H9 (cell line): ENCODE results near the gene MYLK. TPM values are rescaled to one million over a fixed set of nuclear protein-coding genes. Genes with fewer than 3 reads are reported as not detected.
A peak's percentile ranks its signal among the peaks of the same experiment; 100 is the strongest.

Experiments
- DNase-seq: peaks from one replicate; pipeline ENCODE4 v3.0.0-alpha.2; 2017
- H2AFZ ChIP-seq: one replicate; pipeline ENCODE4 v1.6.1; 2013; ENCODE audit warnings: mild to moderate bottlenecking, low read length, control low read depth, moderate library complexity
- H2AK5ac ChIP-seq: 2 replicates; pipeline ENCODE4 v1.6.1; 2013; ENCODE audit warnings: low read length, control low read depth, mixed read lengths; ENCODE audit not compliant: insufficient read length
- H2BK120ac ChIP-seq: one replicate; pipeline ENCODE4 v1.6.1; 2013; ENCODE audit warnings: low read depth, mild to moderate bottlenecking, low read length, control low read depth, inconsistent platforms; ENCODE audit not compliant: poor library complexity, severe bottlenecking
- H2BK12ac ChIP-seq: 2 replicates; pipeline ENCODE4 v1.6.1; 2013; ENCODE audit warnings: low read length, control low read depth, mixed read lengths, low read depth; ENCODE audit not compliant: insufficient read length
- H2BK15ac ChIP-seq: 2 replicates; pipeline ENCODE4 v1.6.1; 2013; ENCODE audit warnings: low read depth, low read length, control low read depth
- H2BK20ac ChIP-seq: one replicate; pipeline ENCODE4 v1.6.1; 2013; ENCODE audit warnings: low read depth, mild to moderate bottlenecking, low read length, control low read depth, inconsistent platforms; ENCODE audit not compliant: poor library complexity, severe bottlenecking
- H2BK5ac ChIP-seq: 2 replicates; pipeline ENCODE4 v1.6.1; 2013; ENCODE audit warnings: low read length, control low read depth, mixed read lengths; ENCODE audit not compliant: insufficient read length
- H3K14ac ChIP-seq: 2 replicates; pipeline ENCODE4 v1.6.1; 2013; ENCODE audit warnings: low read length, control low read depth; ENCODE audit not compliant: insufficient read depth
- H3K18ac ChIP-seq: 2 replicates; pipeline ENCODE4 v1.6.1; 2013; ENCODE audit warnings: low read depth, mild to moderate bottlenecking, mixed read lengths, low read length, control low read depth; ENCODE audit not compliant: insufficient read length
- H3K23ac ChIP-seq: 2 replicates; pipeline ENCODE4 v1.6.1; 2013; ENCODE audit warnings: low read length, control low read depth, mixed read lengths, low read depth; ENCODE audit not compliant: insufficient read length
- H3K23me2 ChIP-seq: 2 replicates; pipeline ENCODE4 v1.6.1; 2013; ENCODE audit warnings: low read depth, mild to moderate bottlenecking, mixed read lengths, low read length, control low read depth; ENCODE audit not compliant: insufficient read length, poor library complexity, severe bottlenecking
- H3K27ac ChIP-seq: 2 replicates; pipeline ENCODE4 v1.5.1; 2013; ENCODE audit warnings: low read length, control low read depth, mixed read lengths, low read depth; ENCODE audit not compliant: insufficient read length
- H3K27me3 ChIP-seq: 2 replicates; pipeline ENCODE4 v1.6.1; 2013; ENCODE audit warnings: low read length, control low read depth, inconsistent platforms; ENCODE audit not compliant: insufficient read depth
- H3K4ac ChIP-seq: 2 replicates; pipeline ENCODE4 v1.6.1; 2013; ENCODE audit warnings: low read depth, mild to moderate bottlenecking, control low read depth, inconsistent platforms, low read length, moderate library complexity
- H3K4me1 ChIP-seq: 2 replicates; pipeline ENCODE4 v1.6.1; 2013; ENCODE audit warnings: low read length, control low read depth, inconsistent platforms; ENCODE audit not compliant: insufficient read depth
- H3K4me2 ChIP-seq: 2 replicates; pipeline ENCODE4 v1.6.1; 2013; ENCODE audit warnings: low read length, control low read depth, mixed read lengths; ENCODE audit not compliant: insufficient read length, insufficient read depth
- H3K56ac ChIP-seq: 2 replicates; pipeline ENCODE4 v1.6.1; 2013; ENCODE audit warnings: low read depth, mild to moderate bottlenecking, mixed read lengths, low read length, control low read depth; ENCODE audit not compliant: insufficient read length
- H3K79me1 ChIP-seq: 2 replicates; pipeline ENCODE4 v1.6.1; 2013; ENCODE audit warnings: low read depth, mild to moderate bottlenecking, moderate library complexity, low read length, control low read depth, inconsistent platforms; ENCODE audit not compliant: insufficient read depth, poor library complexity, severe bottlenecking
- H3K79me2 ChIP-seq: 2 replicates; pipeline ENCODE4 v1.6.1; 2013; ENCODE audit warnings: low read length, control low read depth, inconsistent platforms; ENCODE audit not compliant: insufficient read depth
- H3K9ac ChIP-seq: 2 replicates; pipeline ENCODE4 v1.6.1; 2013; ENCODE audit warnings: low read length, control low read depth, mixed read lengths; ENCODE audit not compliant: insufficient read length; ENCODE audit errors: extremely low read depth
- H3K9me3 ChIP-seq: one replicate; pipeline ENCODE4 v1.6.1; 2013; ENCODE audit warnings: low read depth, low read length, inconsistent platforms; ENCODE audit not compliant: control insufficient read depth
- H3T11ph ChIP-seq: one replicate; pipeline ENCODE4 v1.6.1; 2013; ENCODE audit warnings: mild to moderate bottlenecking, low read length, control low read depth, inconsistent platforms
- H4K20me1 ChIP-seq: one replicate; pipeline ENCODE4 v1.6.1; 2013; ENCODE audit not compliant: control insufficient read depth, insufficient read length, insufficient read depth
- H4K5ac ChIP-seq: 2 replicates; pipeline ENCODE4 v1.6.1; 2013; ENCODE audit warnings: low read depth, mild to moderate bottlenecking, mixed read lengths, low read length, control low read depth; ENCODE audit not compliant: insufficient read length
- H4K8ac ChIP-seq: replicated peaks from 2 replicates; pipeline ENCODE4 v1.6.1; 2013; ENCODE audit warnings: low read length, control low read depth, mixed read lengths, low read depth; ENCODE audit not compliant: insufficient read length
- H4K91ac ChIP-seq: 2 replicates; pipeline ENCODE4 v1.6.1; 2013; ENCODE audit warnings: low read depth, mild to moderate bottlenecking, moderate library complexity, mixed read lengths, low read length, control low read depth; ENCODE audit not compliant: insufficient read length
- H3K27ac Mint-ChIP-seq, 3 experiments: 2 replicates in 2 of 3; 3 replicates in 1 of 3; pipeline ENCODE4 v1.8.0; 2020 to 2021; ENCODE audit warnings: mixed read lengths in 3 of 3, mild to moderate bottlenecking in 1 of 3, moderate library complexity in 1 of 3
- H3K27me3 Mint-ChIP-seq: 2 replicates; pipeline ENCODE4 v1.8.0; 2021; ENCODE audit warnings: low read depth, mild to moderate bottlenecking, moderate library complexity, mixed read lengths
- H3K36me3 Mint-ChIP-seq, 3 experiments: 2 replicates in 2 of 3; 3 replicates in 1 of 3; pipeline ENCODE4 v1.8.0; 2020 to 2021; ENCODE audit warnings: low read depth in 3 of 3, mixed read lengths in 3 of 3; ENCODE audit not compliant: insufficient read depth in 1 of 3
- H3K4me1 Mint-ChIP-seq, 2 experiments: 2 replicates each; pipeline ENCODE4 v1.8.0; 2020; ENCODE audit warnings: mixed read lengths in 2 of 2
- H3K4me3 Mint-ChIP-seq, 2 experiments: 2 replicates in 1 of 2; 3 replicates in 1 of 2; pipeline ENCODE4 v1.8.0; 2020 to 2021; ENCODE audit warnings: mild to moderate bottlenecking in 2 of 2, mixed read lengths in 2 of 2, moderate library complexity in 1 of 2
- H3K9me3 Mint-ChIP-seq, 2 experiments: 2 replicates in 1 of 2; 3 replicates in 1 of 2; pipeline ENCODE4 v1.8.0; 2020; ENCODE audit warnings: mild to moderate bottlenecking in 2 of 2, mixed read lengths in 2 of 2, moderate library complexity in 1 of 2
- WGBS: extraction: QIAGEN DNeasy Blood & Tissue Kit; methylation state at CpG from one replicate; pipeline ENCODE4 v1.1.7; 2013; ENCODE audit warnings: missing lambda C conversion rate, low lambda C conversion rate, mixed read lengths; ENCODE audit not compliant: insufficient read length; ENCODE audit errors: extremely low coverage; 5-methylcytosine and 5-hydroxymethylcytosine counted together
- total RNA-seq: library from RNA; stranded (reverse); gene quantifications from 2 replicates; pipeline ENCODE4 v1.2.1, GENCODE V29; 2021
- TF ChIP-seq, protein P1 (sequence below): fragments of 200-600 bp; sonication (generic); conservative IDR thresholded peaks from 3 replicates; pipeline ENCODE4 v1.8.0; 2021; ENCODE audit warnings: antibody characterized with exemption, mild to moderate bottlenecking

Gene MYLK
- total RNA-seq, 1 experiment from 2014 or later: 10.1 TPM

DNA sequence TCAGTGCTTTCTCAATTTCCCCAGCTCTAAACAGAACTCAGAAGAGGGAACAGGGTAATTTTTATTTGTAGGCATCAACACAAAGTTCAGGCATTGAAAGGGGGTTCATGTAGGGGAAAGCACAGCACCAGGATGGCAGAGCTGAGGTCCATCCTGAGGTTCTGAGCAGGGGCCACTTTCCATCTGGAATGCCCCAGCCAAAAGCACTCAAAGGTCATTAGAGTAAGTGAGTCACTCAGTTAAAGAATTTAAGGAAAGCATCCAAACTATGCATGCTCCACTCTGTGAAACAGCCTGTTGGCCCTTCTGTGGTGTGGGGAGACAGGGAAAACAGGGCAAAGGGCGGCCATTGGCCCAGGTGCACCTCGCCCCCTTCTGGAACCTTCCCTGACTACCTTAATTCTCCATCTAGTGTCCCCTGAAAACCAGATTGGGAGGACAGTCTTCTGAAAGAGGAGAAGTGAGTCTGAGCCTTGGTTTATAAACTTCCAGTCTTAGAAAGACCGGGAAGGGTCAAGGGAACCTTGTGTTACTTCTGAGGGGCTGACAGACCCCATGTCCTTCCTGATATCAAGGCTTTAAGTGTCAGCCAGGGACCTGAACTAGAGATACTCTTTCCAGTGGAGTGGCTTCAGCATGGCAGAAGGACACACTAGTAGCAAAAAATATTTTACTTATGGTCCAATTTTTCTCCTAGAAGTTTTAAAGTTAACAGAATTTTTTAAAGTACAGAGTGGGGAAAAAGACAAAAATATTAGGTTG is 133.3 kb downstream of the MYLK start:
- no peak overlapping the region for H3T11ph ChIP-seq
- H3K4ac ChIP-seq: no peak overlapping the region
- no peaks in the 10 kb centered on the region for H3K27me3 ChIP-seq
- H3K18ac ChIP-seq: no peak overlapping the region
- no peak overlapping the region for H3K4me2 ChIP-seq
- H2BK15ac ChIP-seq: no peak overlapping the region; the same call in 1 of the 2 replicates
- H3K9ac ChIP-seq: no peak overlapping the region
- no peak overlapping the region for H2BK120ac ChIP-seq
- H3K27ac ChIP-seq: no peak overlapping the region
- H3K36me3 Mint-ChIP-seq: peaks cover 4 to 8% (median 5%) of the 10 kb centered on the region in 3 experiments; a peak in 5 of 7 replicates
- no peak overlapping the region for H4K91ac ChIP-seq
- no peaks in the 10 kb centered on the region for H4K20me1 ChIP-seq
- H3K56ac ChIP-seq: no peak overlapping the region
- no CpG with 5 or more reads among the region's 3 CpGs for WGBS
- no peak overlapping the region for H4K5ac ChIP-seq
- no peak overlapping the region for H3K23ac ChIP-seq
- peak; percentile 48 for DNase-seq
- TF ChIP-seq, protein P1, sequence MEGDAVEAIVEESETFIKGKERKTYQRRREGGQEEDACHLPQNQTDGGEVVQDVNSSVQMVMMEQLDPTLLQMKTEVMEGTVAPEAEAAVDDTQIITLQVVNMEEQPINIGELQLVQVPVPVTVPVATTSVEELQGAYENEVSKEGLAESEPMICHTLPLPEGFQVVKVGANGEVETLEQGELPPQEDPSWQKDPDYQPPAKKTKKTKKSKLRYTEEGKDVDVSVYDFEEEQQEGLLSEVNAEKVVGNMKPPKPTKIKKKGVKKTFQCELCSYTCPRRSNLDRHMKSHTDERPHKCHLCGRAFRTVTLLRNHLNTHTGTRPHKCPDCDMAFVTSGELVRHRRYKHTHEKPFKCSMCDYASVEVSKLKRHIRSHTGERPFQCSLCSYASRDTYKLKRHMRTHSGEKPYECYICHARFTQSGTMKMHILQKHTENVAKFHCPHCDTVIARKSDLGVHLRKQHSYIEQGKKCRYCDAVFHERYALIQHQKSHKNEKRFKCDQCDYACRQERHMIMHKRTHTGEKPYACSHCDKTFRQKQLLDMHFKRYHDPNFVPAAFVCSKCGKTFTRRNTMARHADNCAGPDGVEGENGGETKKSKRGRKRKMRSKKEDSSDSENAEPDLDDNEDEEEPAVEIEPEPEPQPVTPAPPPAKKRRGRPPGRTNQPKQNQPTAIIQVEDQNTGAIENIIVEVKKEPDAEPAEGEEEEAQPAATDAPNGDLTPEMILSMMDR: no peak
- H3K27ac Mint-ChIP-seq: peak overlapping the region in 1 of 3 experiments; percentile 48; a peak in 3 of 7 replicates
- H4K8ac ChIP-seq: no peak overlapping the region
- peaks cover 3% of the 10 kb centered on the region; the same call in 1 of the 2 replicates for H3K4me1 ChIP-seq
- H3K9me3 ChIP-seq: no peaks in the 10 kb centered on the region
- H2BK20ac ChIP-seq: no peak overlapping the region
- H3K4me3 Mint-ChIP-seq: no peak overlapping the region
- H3K79me1 ChIP-seq: no peaks in the 10 kb centered on the region
- no peak overlapping the region for H2AFZ ChIP-seq
- no peak overlapping the region for H2BK5ac ChIP-seq
- H2AK5ac ChIP-seq: no peak overlapping the region
- H3K79me2 ChIP-seq: no peaks in the 10 kb centered on the region
- peaks cover 4 to 10% of the 10 kb centered on the region in 2 experiments; a peak in 2 of 4 replicates for H3K4me1 Mint-ChIP-seq
- no peaks in the 10 kb centered on the region for H3K9me3 Mint-ChIP-seq
- no peak overlapping the region for H3K14ac ChIP-seq
- H2BK12ac ChIP-seq: no peak overlapping the region
- no peaks in the 10 kb centered on the region for H3K27me3 Mint-ChIP-seq
- H3K23me2 ChIP-seq: no peaks in the 10 kb centered on the region
